Lower leg skin (tissue), 4 donors: Measurements from ENCODE around the gene CKB. TPM values are rescaled to one million over a fixed set of nuclear protein-coding genes. Genes with fewer than 3 reads are reported as not detected.

Experiments used
- DNase-seq, 2 donors: peaks; one replicate each; pipeline ENCODE4 v3.0.0-alpha.2; 2019; ENCODE audit warnings: low spot score in 2 of 2
- H3K4me3 ChIP-seq: fragments of 200-600 bp; sonication (generic); 2 replicates; pipeline ENCODE4 v1.5.1; 2017; ENCODE audit warnings: mild to moderate bottlenecking, low read depth; ENCODE audit not compliant: poor library complexity, severe bottlenecking
- CTCF ChIP-seq, 3 donors: fragments of 450-650 bp; IDR thresholded peaks; one replicate each; pipeline ENCODE4 v1.5.1; 2016; ENCODE audit warnings: antibody characterized with exemption in 3 of 3, mild to moderate bottlenecking in 3 of 3, moderate library complexity in 2 of 3
- POLR2A ChIP-seq, 2 donors: fragments of 450-650 bp; IDR thresholded peaks; one replicate each; pipeline ENCODE4 v1.6.1; 2016 to 2017; ENCODE audit warnings: antibody characterized with exemption in 2 of 2, mild to moderate bottlenecking in 1 of 2, moderate library complexity in 1 of 2
- WGBS, 2 donors: methylation state at CpG; one replicate each; pipeline ENCODE4 v1.1.5; 2018; 5-methylcytosine and 5-hydroxymethylcytosine counted together
- intact Hi-C: fragments of 100-400 bp; cut with DNase I; formaldehyde crosslinking; loops from one replicate; pipeline ENCODE4 v1.15.0; 2023; ENCODE audit warnings: low total_unique reads
- total RNA-seq, 4 donors: library from RNA; depleted of rRNA; stranded (reverse); fragments of >200 nt; gene quantifications; one replicate each; pipeline ENCODE4 v1.1.0, GENCODE V29; 2016

CKB gene
- total RNA-seq, 4 donors from 2014 or later = 168 to 236 (median 214) TPM

GRCh38 chr14:103535081-103535890 lies 12.7 kb upstream of the CKB start:
- TF ChIP-seq POLR2A (IDR thresholded peaks at IDR 0.05) (no peak), CTCF (IDR thresholded peaks at IDR 0.05) (no peak)
- intact Hi-C loops = no loop called here
- DNase-seq = no peak
- WGBS, 2 donors = 87 to 91% methylated on average over 14 to 16 of the region's 21 CpGs
- H3K4me3 ChIP-seq = no peak overlapping the region

DNA sequence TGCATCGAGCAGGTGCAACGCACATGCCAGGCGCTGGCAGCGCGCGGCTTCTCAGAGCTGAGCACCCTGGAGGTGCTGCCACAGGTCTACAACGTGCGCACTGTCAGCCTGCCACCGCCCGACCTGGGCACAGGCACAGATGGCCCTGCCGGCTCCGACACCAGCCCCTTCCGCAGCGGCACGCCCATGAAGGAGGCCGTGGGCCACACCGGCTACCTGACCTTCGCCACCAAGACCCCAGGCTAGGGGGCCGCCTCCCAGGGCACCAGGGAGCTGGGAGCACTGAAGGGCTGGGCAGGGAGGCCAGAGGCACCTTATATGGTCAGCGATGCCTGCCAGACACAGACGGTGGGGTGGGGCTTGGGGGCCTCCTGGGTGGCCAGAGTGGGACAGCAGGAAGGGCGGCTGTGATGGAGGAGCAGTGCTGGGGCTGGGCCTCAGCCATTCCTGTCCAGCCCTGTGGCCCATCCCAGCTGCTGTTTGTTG lies 12.0 kb upstream of the CKB start:
- 82 to 85% methylated on average over 15 to 18 of the region's 22 CpGs for WGBS, 2 donors
- intact Hi-C loops = no loop called here
- no peak for DNase-seq
- no peak overlapping the region for H3K4me3 ChIP-seq
- TF ChIP-seq CTCF (IDR thresholded peaks at IDR 0.05) = no peak
- TF ChIP-seq POLR2A (IDR thresholded peaks at IDR 0.05) = no peak

DNA sequence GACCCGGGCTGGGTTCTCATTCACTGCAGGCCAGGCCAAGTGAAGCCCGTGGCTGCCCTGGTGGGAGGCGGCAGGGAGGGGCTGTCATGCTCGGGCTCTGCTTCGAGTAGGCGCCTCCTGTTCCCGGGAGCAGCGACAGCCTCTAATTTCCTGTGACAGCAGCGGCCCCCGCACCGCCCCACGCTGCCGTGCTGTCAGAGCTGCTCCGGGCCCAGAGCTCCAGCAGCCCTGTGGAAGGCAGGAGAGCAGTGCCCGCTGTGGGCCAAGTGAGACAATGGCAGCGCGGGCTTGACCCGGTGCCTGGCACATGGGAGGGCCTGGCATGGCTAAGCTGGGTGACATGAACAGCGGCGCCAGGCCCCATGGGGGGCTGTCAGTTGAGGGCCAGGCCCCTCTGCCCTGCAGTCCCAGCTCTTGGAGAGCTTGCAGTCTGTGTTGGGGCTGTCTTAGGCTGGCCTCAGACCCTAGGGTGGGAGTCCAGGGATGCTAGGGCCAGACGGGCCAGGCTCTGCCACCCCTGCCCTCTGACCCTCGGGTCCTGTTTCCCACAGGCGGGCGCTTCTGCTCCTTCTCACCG lies 11.5 kb upstream of the CKB start:
- no peak overlapping the region for H3K4me3 ChIP-seq
- TF ChIP-seq POLR2A (IDR thresholded peaks at IDR 0.05) (no peak), CTCF (IDR thresholded peaks at IDR 0.05) (no peak)
- no peak for DNase-seq
- 71 to 84% methylated on average over 13 to 16 of the region's 25 CpGs for WGBS, 2 donors
- intact Hi-C loops = no loop called here

GRCh38 chr14:103533137-103533998 lies 10.7 kb upstream of the CKB start:
- no peak for TF ChIP-seq POLR2A (IDR thresholded peaks at IDR 0.05)
- no peak for TF ChIP-seq CTCF (IDR thresholded peaks at IDR 0.05)
- WGBS, 2 donors = 79 to 81% methylated on average over 19 to 21 of the region's 23 CpGs
- H3K4me3 ChIP-seq = no peak overlapping the region
- intact Hi-C loops = no loop called here
- DNase-seq = no peak

GRCh38 chr14:103532216-103533136 lies 9.8 kb upstream of the CKB start:
- no peak for DNase-seq
- TF ChIP-seq POLR2A (IDR thresholded peaks at IDR 0.05) (no peak), CTCF (IDR thresholded peaks at IDR 0.05) (no peak)
- intact Hi-C loops = no loop called here
- H3K4me3 ChIP-seq = no peak overlapping the region
- WGBS, 2 donors = 80 to 84% methylated on average over 28 to 29 of the region's 32 CpGs
